Measurements from ENCODE around the gene PRKAR1B.
A peak's percentile ranks its signal among the peaks of the same experiment; 100 is the strongest.
"Not testable (repeated sequence)": the region's sequence is repeated elsewhere in the genome, so short reads cannot be mapped to it uniquely, and the experiment has no call there.

The PRKAR1B gene

GRCh38 chr7:552868-553635 is 174.0 kb downstream of the PRKAR1B start:
- DNase-seq, result no peak

GRCh38 chr7:552151-552867 is 174.8 kb downstream of the PRKAR1B start:
- DNase-seq, result not testable (repeated sequence)

- DNase-seq, result not testable (repeated sequence)
These were observed 175.5 kb downstream of the PRKAR1B start for GRCh38 chr7:551615-551970.

- DNase-seq, result no peak
These were observed 176.0 kb downstream of the PRKAR1B start for GRCh38 chr7:550881-551614.

- DNase-seq, result no peak
These were observed 177.0 kb downstream of the PRKAR1B start for GRCh38 chr7:549891-550625.

- no peak for DNase-seq
These were observed 177.8 kb downstream of the PRKAR1B start for GRCh38 chr7:549066-549890.

GRCh38 chr7:548401-548800 is 178.7 kb downstream of the PRKAR1B start:
- DNase-seq, result no peak

GRCh38 chr7:545470-545869 is 181.6 kb downstream of the PRKAR1B start:
- no peak for DNase-seq

GRCh38 chr7:544338-545221 is 182.5 kb downstream of the PRKAR1B start:
- no peak for DNase-seq

GRCh38 chr7:543501-544337 is 183.4 kb downstream of the PRKAR1B start:
- no peak for DNase-seq

- peak; percentile 96 for DNase-seq
These were observed 184.2 kb downstream of the PRKAR1B start for GRCh38 chr7:542713-543500.

- no peak for DNase-seq
These were observed 184.9 kb downstream of the PRKAR1B start for GRCh38 chr7:542131-542712.

- DNase-seq, result no peak
These were observed 185.4 kb downstream of the PRKAR1B start for GRCh38 chr7:541661-542060.

- DNase-seq, result no peak
These were observed 186.1 kb downstream of the PRKAR1B start for GRCh38 chr7:540997-541396.

GRCh38 chr7:540579-540978 is 186.5 kb downstream of the PRKAR1B start:
- no peak for DNase-seq

- DNase-seq, result peak; percentile 88
These were observed 187.2 kb downstream of the PRKAR1B start for GRCh38 chr7:539731-540411.

GRCh38 chr7:538764-539685 is 188.1 kb downstream of the PRKAR1B start:
- DNase-seq, result no peak

Data from fibroblast of skin of back (primary cell).